PFSK-1 (cell line): ENCODE data around the gene CMTM1.

ENCODE experiments used
- POLR2AphosphoS5 ChIP-seq: IDR thresholded peaks from 2 replicates; pipeline ENCODE4 v1.6.1; 2012; ENCODE audit warnings: low read depth, mild to moderate bottlenecking, control low read depth, low read length, moderate library complexity
- REST ChIP-seq, 2 experiments: IDR thresholded peaks; 2 replicates each; pipeline versions ENCODE4 v1.6.1 to v1.8.0; 2011 to 2012; ENCODE audit warnings: low read depth in 2 of 2, low read length in 2 of 2, control low read depth in 1 of 2, inconsistent platforms in 1 of 2, mild to moderate bottlenecking in 1 of 2, moderate library complexity in 1 of 2; ENCODE audit not compliant: insufficient read depth in 1 of 2

DNA sequence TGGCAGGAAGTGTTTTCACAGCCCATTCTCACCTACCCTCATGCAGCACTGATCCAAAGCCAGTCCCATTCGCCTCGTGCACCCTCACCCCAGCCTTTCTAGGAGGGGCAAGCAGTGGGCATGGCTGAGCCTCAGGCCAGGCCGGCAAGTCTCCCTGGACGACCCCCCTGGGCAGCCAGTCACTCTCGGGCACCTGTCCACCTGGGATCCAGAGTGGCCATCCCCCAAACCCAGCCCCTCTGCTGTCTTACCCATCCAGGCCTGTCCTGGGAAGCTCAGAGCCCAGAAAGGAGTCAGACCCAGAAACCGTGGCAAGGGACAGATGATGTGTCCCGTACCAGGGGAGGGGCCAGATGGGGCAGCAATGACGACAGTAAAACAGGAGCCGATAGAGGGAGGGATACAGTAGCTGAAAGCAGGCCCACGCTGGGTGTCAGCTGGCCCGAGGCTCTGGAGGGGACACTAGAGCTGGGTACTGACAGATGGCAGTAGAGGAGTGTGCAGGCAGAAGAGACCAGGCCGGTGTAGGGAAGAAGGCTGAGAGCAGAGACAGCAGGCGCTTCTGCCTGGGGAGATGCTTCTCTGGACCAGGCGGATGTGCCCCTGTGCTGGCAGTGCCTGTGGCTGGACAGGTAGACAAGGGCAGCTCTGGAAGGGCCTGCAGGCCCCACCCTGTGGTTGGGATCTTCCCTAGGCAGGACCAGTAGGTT, 44.0 kb downstream of the CMTM1 start:
- TF ChIP-seq REST (IDR thresholded peaks at IDR 0.05; ENCODE audit: insufficient read depth in 1 of 2, low read depth in 2 of 2, low read length in 2 of 2) (no peak), POLR2AphosphoS5 (no peak)
